HepG2 (cell line): ENCODE results near the gene ZC3H18.

Experiments used
- AKAP8 ChIP-seq: sonication (generic); formaldehyde crosslinking; IDR thresholded peaks from 2 replicates; pipeline ENCODE4 v1.5.1; 2020; ENCODE audit warnings: mild to moderate bottlenecking, missing genetic modification reagents
- EZH2 ChIP-seq: conservative IDR thresholded peaks from 2 replicates; pipeline ENCODE4 v1.6.1; 2012; ENCODE audit warnings: mild to moderate bottlenecking, low read depth, low read length, moderate library complexity
- FOXJ3 ChIP-seq: sonication (generic); formaldehyde crosslinking; IDR thresholded peaks from 2 replicates; pipeline ENCODE4 v1.4.0; 2020; ENCODE audit warnings: missing genetic modification reagents, mild to moderate bottlenecking, borderline replicate concordance
- KDM5A ChIP-seq: fragments of 200-600 bp; sonication (generic); IDR thresholded peaks from 2 replicates; pipeline ENCODE4 v1.7.0; 2018; ENCODE audit warnings: antibody characterized with exemption, mild to moderate bottlenecking, low read length, borderline replicate concordance
- NFIC ChIP-seq: IDR thresholded peaks from 2 replicates; pipeline ENCODE4 v1.6.1; 2012; ENCODE audit warnings: mild to moderate bottlenecking, low read length, inconsistent platforms
- PHF20 ChIP-seq: sonication (generic); formaldehyde crosslinking; IDR thresholded peaks from 2 replicates; pipeline ENCODE4 v1.5.0; 2020; ENCODE audit warnings: mild to moderate bottlenecking, missing genetic modification reagents
- POLR2A ChIP-seq, 2 experiments: IDR thresholded peaks; 2 replicates each; pipeline ENCODE4 v1.6.1; 2011; ENCODE audit warnings: low read depth in 2 of 2, low read length in 2 of 2, mild to moderate bottlenecking in 1 of 2, moderate library complexity in 1 of 2; ENCODE audit not compliant: insufficient read depth in 1 of 2
- POLR2AphosphoS5 ChIP-seq: IDR thresholded peaks from 2 replicates; pipeline ENCODE4 v1.6.1; 2012; ENCODE audit warnings: low read depth, low read length
- PRPF4 ChIP-seq: fragments of 200-400 bp; formaldehyde crosslinking; IDR thresholded peaks from 2 replicates; pipeline ENCODE4 v1.6.1; 2016; ENCODE audit warnings: low read length, low read depth; ENCODE audit not compliant: poor library complexity, severe bottlenecking
- SIN3A ChIP-seq: IDR thresholded peaks from 2 replicates; pipeline ENCODE4 v1.6.1; 2011; ENCODE audit warnings: low read depth, mild to moderate bottlenecking, control low read depth, low read length, borderline replicate concordance
- TF ChIP-seq, protein P1 (sequence below): sonication (generic); formaldehyde crosslinking; IDR thresholded peaks from 2 replicates; pipeline ENCODE4 v1.5.0; 2020; ENCODE audit warnings: mild to moderate bottlenecking, missing genetic modification reagents, moderate library complexity
- TF ChIP-seq, protein P2 (sequence below): sonication (generic); formaldehyde crosslinking; conservative IDR thresholded peaks from 2 replicates; pipeline ENCODE4 v1.4.0; 2020; ENCODE audit warnings: missing genetic modification reagents
- TF ChIP-seq, protein P3 (sequence below): sonication (generic); formaldehyde crosslinking; IDR thresholded peaks from 2 replicates; pipeline ENCODE4 v1.4.0; 2020; ENCODE audit warnings: missing genetic modification reagents
- TF ChIP-seq, protein P4 (sequence below), 2 experiments: IDR thresholded peaks; 2 replicates each; pipeline ENCODE4 v1.6.1; 2011 to 2012; ENCODE audit warnings: low read length in 2 of 2, borderline replicate concordance in 1 of 2, low read depth in 1 of 2, mild to moderate bottlenecking in 1 of 2, moderate library complexity in 1 of 2

DNA sequence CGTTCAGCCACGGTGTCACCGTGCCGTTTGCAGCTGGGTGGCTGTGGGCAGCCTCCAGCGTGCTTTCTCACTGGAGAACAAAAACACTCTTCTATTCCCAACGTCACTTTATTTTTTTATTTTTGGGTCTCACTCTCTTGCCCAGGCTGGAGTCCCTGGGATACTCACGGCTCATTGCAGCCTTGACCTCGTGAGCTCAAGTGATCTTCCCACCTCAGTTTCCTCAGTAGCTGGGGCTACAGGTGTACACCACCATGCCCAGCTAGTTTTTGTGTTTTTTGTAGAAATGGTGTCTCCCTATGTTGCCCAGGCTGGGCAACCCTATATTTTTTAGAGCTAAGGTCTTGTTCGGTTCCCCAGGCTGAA is 34.4 kb upstream of the ZC3H18 start:
- TF ChIP-seq, protein P1, sequence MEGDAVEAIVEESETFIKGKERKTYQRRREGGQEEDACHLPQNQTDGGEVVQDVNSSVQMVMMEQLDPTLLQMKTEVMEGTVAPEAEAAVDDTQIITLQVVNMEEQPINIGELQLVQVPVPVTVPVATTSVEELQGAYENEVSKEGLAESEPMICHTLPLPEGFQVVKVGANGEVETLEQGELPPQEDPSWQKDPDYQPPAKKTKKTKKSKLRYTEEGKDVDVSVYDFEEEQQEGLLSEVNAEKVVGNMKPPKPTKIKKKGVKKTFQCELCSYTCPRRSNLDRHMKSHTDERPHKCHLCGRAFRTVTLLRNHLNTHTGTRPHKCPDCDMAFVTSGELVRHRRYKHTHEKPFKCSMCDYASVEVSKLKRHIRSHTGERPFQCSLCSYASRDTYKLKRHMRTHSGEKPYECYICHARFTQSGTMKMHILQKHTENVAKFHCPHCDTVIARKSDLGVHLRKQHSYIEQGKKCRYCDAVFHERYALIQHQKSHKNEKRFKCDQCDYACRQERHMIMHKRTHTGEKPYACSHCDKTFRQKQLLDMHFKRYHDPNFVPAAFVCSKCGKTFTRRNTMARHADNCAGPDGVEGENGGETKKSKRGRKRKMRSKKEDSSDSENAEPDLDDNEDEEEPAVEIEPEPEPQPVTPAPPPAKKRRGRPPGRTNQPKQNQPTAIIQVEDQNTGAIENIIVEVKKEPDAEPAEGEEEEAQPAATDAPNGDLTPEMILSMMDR (CRISPR knock-in tag) = no peak
- no peak for TF ChIP-seq AKAP8 (CRISPR knock-in tag)
- no peak for TF ChIP-seq FOXJ3
- TF ChIP-seq, protein P2, sequence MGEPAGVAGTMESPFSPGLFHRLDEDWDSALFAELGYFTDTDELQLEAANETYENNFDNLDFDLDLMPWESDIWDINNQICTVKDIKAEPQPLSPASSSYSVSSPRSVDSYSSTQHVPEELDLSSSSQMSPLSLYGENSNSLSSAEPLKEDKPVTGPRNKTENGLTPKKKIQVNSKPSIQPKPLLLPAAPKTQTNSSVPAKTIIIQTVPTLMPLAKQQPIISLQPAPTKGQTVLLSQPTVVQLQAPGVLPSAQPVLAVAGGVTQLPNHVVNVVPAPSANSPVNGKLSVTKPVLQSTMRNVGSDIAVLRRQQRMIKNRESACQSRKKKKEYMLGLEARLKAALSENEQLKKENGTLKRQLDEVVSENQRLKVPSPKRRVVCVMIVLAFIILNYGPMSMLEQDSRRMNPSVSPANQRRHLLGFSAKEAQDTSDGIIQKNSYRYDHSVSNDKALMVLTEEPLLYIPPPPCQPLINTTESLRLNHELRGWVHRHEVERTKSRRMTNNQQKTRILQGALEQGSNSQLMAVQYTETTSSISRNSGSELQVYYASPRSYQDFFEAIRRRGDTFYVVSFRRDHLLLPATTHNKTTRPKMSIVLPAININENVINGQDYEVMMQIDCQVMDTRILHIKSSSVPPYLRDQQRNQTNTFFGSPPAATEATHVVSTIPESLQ = no peak
- no peak for TF ChIP-seq PHF20 (CRISPR knock-in tag)
- no peak for TF ChIP-seq POLR2A (IDR thresholded peaks at IDR 0.05; ENCODE audit: insufficient read depth in 1 of 2, low read depth in 2 of 2, low read length in 2 of 2)
- TF ChIP-seq, protein P3, sequence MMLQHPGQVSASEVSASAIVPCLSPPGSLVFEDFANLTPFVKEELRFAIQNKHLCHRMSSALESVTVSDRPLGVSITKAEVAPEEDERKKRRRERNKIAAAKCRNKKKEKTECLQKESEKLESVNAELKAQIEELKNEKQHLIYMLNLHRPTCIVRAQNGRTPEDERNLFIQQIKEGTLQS = no peak
- TF ChIP-seq KDM5A = no peak
- no peak for TF ChIP-seq EZH2
- no peak for TF ChIP-seq NFIC
- TF ChIP-seq, protein P4, sequence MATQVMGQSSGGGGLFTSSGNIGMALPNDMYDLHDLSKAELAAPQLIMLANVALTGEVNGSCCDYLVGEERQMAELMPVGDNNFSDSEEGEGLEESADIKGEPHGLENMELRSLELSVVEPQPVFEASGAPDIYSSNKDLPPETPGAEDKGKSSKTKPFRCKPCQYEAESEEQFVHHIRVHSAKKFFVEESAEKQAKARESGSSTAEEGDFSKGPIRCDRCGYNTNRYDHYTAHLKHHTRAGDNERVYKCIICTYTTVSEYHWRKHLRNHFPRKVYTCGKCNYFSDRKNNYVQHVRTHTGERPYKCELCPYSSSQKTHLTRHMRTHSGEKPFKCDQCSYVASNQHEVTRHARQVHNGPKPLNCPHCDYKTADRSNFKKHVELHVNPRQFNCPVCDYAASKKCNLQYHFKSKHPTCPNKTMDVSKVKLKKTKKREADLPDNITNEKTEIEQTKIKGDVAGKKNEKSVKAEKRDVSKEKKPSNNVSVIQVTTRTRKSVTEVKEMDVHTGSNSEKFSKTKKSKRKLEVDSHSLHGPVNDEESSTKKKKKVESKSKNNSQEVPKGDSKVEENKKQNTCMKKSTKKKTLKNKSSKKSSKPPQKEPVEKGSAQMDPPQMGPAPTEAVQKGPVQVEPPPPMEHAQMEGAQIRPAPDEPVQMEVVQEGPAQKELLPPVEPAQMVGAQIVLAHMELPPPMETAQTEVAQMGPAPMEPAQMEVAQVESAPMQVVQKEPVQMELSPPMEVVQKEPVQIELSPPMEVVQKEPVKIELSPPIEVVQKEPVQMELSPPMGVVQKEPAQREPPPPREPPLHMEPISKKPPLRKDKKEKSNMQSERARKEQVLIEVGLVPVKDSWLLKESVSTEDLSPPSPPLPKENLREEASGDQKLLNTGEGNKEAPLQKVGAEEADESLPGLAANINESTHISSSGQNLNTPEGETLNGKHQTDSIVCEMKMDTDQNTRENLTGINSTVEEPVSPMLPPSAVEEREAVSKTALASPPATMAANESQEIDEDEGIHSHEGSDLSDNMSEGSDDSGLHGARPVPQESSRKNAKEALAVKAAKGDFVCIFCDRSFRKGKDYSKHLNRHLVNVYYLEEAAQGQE (IDR thresholded peaks at IDR 0.05; ENCODE audit: borderline replicate concordance in 1 of 2, low read depth in 1 of 2, low read length in 2 of 2) = no peak
- no peak for TF ChIP-seq POLR2AphosphoS5
- TF ChIP-seq PRPF4 = no peak
- TF ChIP-seq SIN3A = no peak
